ENCODE results near the gene TNFSF18. TPM values are rescaled to one million over a fixed set of nuclear protein-coding genes. Genes with fewer than 3 reads are reported as not detected.

TNFSF18 gene
- total and polyA plus RNA-seq, 2 experiments from 2014 or later, result 0.06 TPM; not detected in 1

- H3K9me3 ChIP-seq (ENCODE audit: low read depth), result no peaks in the 10 kb centered on the region
- H3K27ac ChIP-seq, result no peak overlapping the region
- H3K4me1 ChIP-seq (ENCODE audit: low read depth), result no peaks in the 10 kb centered on the region
- H3K4me3 ChIP-seq, result no peak overlapping the region
- DNase-seq (ENCODE audit: low read depth in 1 of 2, low spot score in 1 of 2), result no peak
- no peaks in the 10 kb centered on the region for H3K36me3 ChIP-seq
- TF ChIP-seq CTCF (IDR thresholded peaks at IDR 0.05; ENCODE audit: low read depth, low read length), result no peak
- no peaks in the 10 kb centered on the region for H3K27me3 ChIP-seq
Measured at GRCh38 chr1:173012126-173012525, 38.6 kb downstream of the TNFSF18 start.

DNA sequence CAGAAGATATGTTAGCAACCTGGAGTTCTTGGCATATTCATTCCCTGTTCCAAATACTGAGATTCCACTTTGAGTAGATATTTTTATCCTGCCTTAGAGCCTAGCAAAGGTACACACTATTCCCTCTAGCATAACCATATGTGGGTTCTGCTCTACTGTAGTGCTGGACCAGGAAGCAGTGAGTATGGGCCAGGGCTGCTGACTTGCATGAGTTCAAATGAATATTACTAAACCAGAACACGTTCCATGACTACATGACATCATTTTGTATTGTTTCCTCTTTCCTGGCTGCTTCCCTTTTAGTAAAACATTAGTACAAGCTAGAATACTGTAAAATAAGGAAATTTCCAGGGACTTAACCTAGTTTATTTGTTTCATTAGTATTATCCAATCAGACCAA, 41.1 kb downstream of the TNFSF18 start:
- no peak for TF ChIP-seq CTCF (IDR thresholded peaks at IDR 0.05; ENCODE audit: low read depth, low read length)
- H3K36me3 ChIP-seq, result no peaks in the 10 kb centered on the region
- no peaks in the 10 kb centered on the region for H3K27me3 ChIP-seq
- no peak overlapping the region for H3K4me3 ChIP-seq
- no peaks in the 10 kb centered on the region for H3K9me3 ChIP-seq (ENCODE audit: low read depth)
- no peak overlapping the region for H3K27ac ChIP-seq
- DNase-seq (ENCODE audit: low read depth in 1 of 2, low spot score in 1 of 2), result no peak
- H3K4me1 ChIP-seq (ENCODE audit: low read depth), result no peaks in the 10 kb centered on the region

DNA sequence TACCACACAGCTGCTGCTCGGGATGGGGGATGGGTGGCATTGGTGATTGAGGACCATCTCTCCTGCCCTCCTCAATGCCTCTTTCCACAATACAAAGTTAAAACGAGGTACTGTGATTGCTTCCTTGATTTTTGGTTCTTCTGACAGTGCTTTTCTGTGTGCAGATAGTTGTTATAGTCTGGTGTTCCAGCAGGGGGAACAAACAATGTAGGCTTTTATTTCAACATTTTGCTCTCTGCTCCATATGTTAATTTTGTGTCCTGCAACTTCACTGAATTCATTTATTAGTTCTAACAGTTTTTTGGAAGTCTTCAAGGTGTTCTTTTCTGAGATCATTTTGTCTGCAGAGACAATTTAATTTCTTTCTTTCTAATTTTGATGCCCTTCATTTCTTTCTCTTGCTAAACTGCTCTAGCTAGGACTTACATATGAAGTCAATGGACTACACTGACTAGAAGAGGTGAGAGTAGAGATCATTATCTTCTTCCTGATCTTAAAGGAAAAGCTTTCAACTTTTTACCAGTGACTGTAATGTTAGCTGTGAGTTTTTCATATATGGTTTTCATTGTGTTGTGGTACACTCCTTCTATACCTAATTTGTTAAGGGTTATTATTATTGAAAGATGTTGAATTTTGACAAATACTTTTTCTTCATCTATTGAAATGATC, 45.4 kb downstream of the TNFSF18 start:
- DNase-seq (ENCODE audit: low read depth in 1 of 2, low spot score in 1 of 2), result no peak
- Histone ChIP-seq H3K36me3 (no peaks in the 10 kb centered on the region), H3K27me3 (no peaks in the 10 kb centered on the region), H3K4me3 (no peak overlapping the region), H3K27ac (no peak overlapping the region), H3K9me3 (ENCODE audit: low read depth) (no peaks in the 10 kb centered on the region), H3K4me1 (ENCODE audit: low read depth) (no peaks in the 10 kb centered on the region)
- TF ChIP-seq CTCF (IDR thresholded peaks at IDR 0.05; ENCODE audit: low read depth, low read length), result peak; percentile 26

GRCh38 chr1:173002891-173003838, 47.6 kb downstream of the TNFSF18 start:
- no peaks in the 10 kb centered on the region for H3K27me3 ChIP-seq
- H3K4me1 ChIP-seq (ENCODE audit: low read depth), result no peaks in the 10 kb centered on the region
- H3K36me3 ChIP-seq, result no peaks in the 10 kb centered on the region
- no peaks in the 10 kb centered on the region for H3K9me3 ChIP-seq (ENCODE audit: low read depth)
- H3K27ac ChIP-seq, result no peak overlapping the region
- no peak for TF ChIP-seq CTCF (IDR thresholded peaks at IDR 0.05; ENCODE audit: low read depth, low read length)
- H3K4me3 ChIP-seq, result no peak overlapping the region
- DNase-seq (ENCODE audit: low read depth in 1 of 2, low spot score in 1 of 2), result peak in 1 of 2 donors; percentile 93

GRCh38 chr1:172999349-172999748, 51.4 kb downstream of the TNFSF18 start:
- no peaks in the 10 kb centered on the region for H3K9me3 ChIP-seq (ENCODE audit: low read depth)
- no peak overlapping the region for H3K27ac ChIP-seq
- H3K4me1 ChIP-seq (ENCODE audit: low read depth), result no peaks in the 10 kb centered on the region
- no peak for TF ChIP-seq CTCF (IDR thresholded peaks at IDR 0.05; ENCODE audit: low read depth, low read length)
- no peaks in the 10 kb centered on the region for H3K36me3 ChIP-seq
- H3K27me3 ChIP-seq, result no peaks in the 10 kb centered on the region
- no peak overlapping the region for H3K4me3 ChIP-seq
- DNase-seq (ENCODE audit: low read depth in 1 of 2, low spot score in 1 of 2), result peak in 1 of 2 donors; percentile 88
